KMS-11 (cell line): ENCODE data around the gene AKIP1.
"Not testable (repeated sequence)": the region's sequence is repeated elsewhere in the genome, so short reads cannot be mapped to it uniquely, and the experiment has no call there.

ENCODE experiments used
- H2AFZ ChIP-seq: fragments of 200-600 bp; sonication (generic); 2 replicates; pipeline ENCODE4 v1.6.1; 2016; ENCODE audit warnings: antibody characterized with exemption, mixed run types, low read depth
- H3K27ac ChIP-seq: fragments of 200-600 bp; sonication (generic); 2 replicates; pipeline ENCODE4 v1.6.1; 2016; ENCODE audit warnings: mild to moderate bottlenecking, mixed run types
- H3K27me3 ChIP-seq: fragments of 200-600 bp; sonication (generic); 2 replicates; pipeline ENCODE4 v1.6.1; 2017; ENCODE audit warnings: mild to moderate bottlenecking, low read depth, mixed run types, moderate library complexity; ENCODE audit not compliant: insufficient read depth
- H3K36me3 ChIP-seq: fragments of 200-600 bp; sonication (generic); 2 replicates; pipeline ENCODE4 v1.6.1; 2017; ENCODE audit warnings: mild to moderate bottlenecking, mixed run types; ENCODE audit not compliant: insufficient read depth
- H3K4me1 ChIP-seq: fragments of 200-600 bp; sonication (generic); 2 replicates; pipeline ENCODE4 v1.6.1; 2016; ENCODE audit warnings: mild to moderate bottlenecking, low read depth, mixed run types; ENCODE audit not compliant: poor library complexity, severe bottlenecking
- H3K4me2 ChIP-seq: fragments of 200-600 bp; sonication (generic); 2 replicates; pipeline ENCODE4 v1.7.0; 2016; ENCODE audit warnings: mild to moderate bottlenecking, mixed run types
- H3K4me3 ChIP-seq: fragments of 200-600 bp; sonication (generic); IDR thresholded peaks from 2 replicates; pipeline ENCODE4 v1.6.1; 2017; ENCODE audit warnings: low read depth, low read length, mixed read lengths; ENCODE audit not compliant: insufficient read depth
- H3K79me2 ChIP-seq: fragments of 200-600 bp; sonication (generic); 2 replicates; pipeline ENCODE4 v1.6.1; 2016; ENCODE audit warnings: low read depth, mixed run types; ENCODE audit not compliant: insufficient read depth
- H3K9ac ChIP-seq: fragments of 200-600 bp; sonication (generic); 2 replicates; pipeline ENCODE4 v1.6.1; 2016; ENCODE audit warnings: mild to moderate bottlenecking, mixed run types
- H4K20me1 ChIP-seq: fragments of 200-600 bp; sonication (generic); 2 replicates; pipeline ENCODE4 v1.6.1; 2016; ENCODE audit warnings: mild to moderate bottlenecking, mixed run types; ENCODE audit not compliant: insufficient read depth
- CTCF ChIP-seq: fragments of 200-600 bp; sonication (generic); conservative IDR thresholded peaks from 2 replicates; pipeline ENCODE4 v1.6.1; 2017; ENCODE audit warnings: low read depth, mild to moderate bottlenecking, antibody characterized with exemption, low read length, moderate library complexity, mixed read lengths

AKIP1 gene

GRCh38 chr11:8934742-8935488 lies 23.9 kb downstream of the AKIP1 start:
- Histone ChIP-seq H3K4me2 (no peak overlapping the region), H4K20me1 (no peaks in the 10 kb centered on the region), H3K4me3 (no peak overlapping the region), H2AFZ (no peak overlapping the region), H3K9ac (no peak overlapping the region), H3K27me3 (no peaks in the 10 kb centered on the region), H3K27ac (no peak overlapping the region), H3K36me3 (no peaks in the 10 kb centered on the region), H3K4me1 (no peaks in the 10 kb centered on the region), H3K79me2 (no peaks in the 10 kb centered on the region)
- TF ChIP-seq CTCF: no peak

DNA sequence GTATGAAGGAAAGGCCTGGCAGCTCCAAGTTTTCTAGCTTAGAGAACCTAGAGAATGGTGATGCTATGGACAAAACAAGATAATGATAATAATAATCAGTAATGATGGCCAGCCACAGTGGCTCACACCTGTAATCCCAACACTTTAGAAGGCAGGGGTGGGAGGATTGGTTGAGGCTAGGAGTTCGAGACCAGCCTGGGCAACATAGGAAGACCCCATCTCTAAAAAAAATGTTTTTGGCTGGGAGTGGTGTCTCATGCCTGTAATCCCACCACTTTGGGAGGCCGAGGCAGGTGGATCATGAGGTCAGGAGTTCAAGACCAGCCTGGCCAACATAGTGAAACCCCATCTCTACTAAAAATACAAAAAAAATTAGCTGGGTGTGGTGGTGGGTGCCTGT lies 24.8 kb downstream of the AKIP1 start:
- not testable (repeated sequence) for H3K27me3 ChIP-seq, H3K79me2 ChIP-seq, H3K4me1 ChIP-seq, H3K9ac ChIP-seq, H2AFZ ChIP-seq, H3K36me3 ChIP-seq, H4K20me1 ChIP-seq, H3K4me2 ChIP-seq, H3K27ac ChIP-seq, H3K4me3 ChIP-seq

GRCh38 chr11:8937159-8937558 lies 26.2 kb downstream of the AKIP1 start:
- Histone ChIP-seq H3K79me2 (no peaks in the 10 kb centered on the region), H3K27me3 (no peaks in the 10 kb centered on the region), H4K20me1 (no peaks in the 10 kb centered on the region), H3K36me3 (no peaks in the 10 kb centered on the region), H3K4me1 (no peaks in the 10 kb centered on the region), H3K9ac (no peak overlapping the region), H2AFZ (no peak overlapping the region), H3K4me2 (no peak overlapping the region), H3K27ac (no peak overlapping the region), H3K4me3 (no peak overlapping the region)
- no peak for TF ChIP-seq CTCF

GRCh38 chr11:8937659-8938058 lies 26.7 kb downstream of the AKIP1 start:
- no peak overlapping the region for H3K4me2 ChIP-seq
- no peaks in the 10 kb centered on the region for H3K4me1 ChIP-seq
- H3K36me3 ChIP-seq: no peaks in the 10 kb centered on the region
- TF ChIP-seq CTCF: no peak
- H3K27ac ChIP-seq: no peak overlapping the region
- H3K79me2 ChIP-seq: no peaks in the 10 kb centered on the region
- H3K9ac ChIP-seq: no peak overlapping the region
- no peaks in the 10 kb centered on the region for H4K20me1 ChIP-seq
- H2AFZ ChIP-seq: no peak overlapping the region
- no peak overlapping the region for H3K4me3 ChIP-seq
- no peaks in the 10 kb centered on the region for H3K27me3 ChIP-seq

- no peak overlapping the region for H2AFZ ChIP-seq
- H3K4me3 ChIP-seq: no peak overlapping the region
- H3K27ac ChIP-seq: no peak overlapping the region
- TF ChIP-seq CTCF: no peak
- H4K20me1 ChIP-seq: no peaks in the 10 kb centered on the region
- H3K4me2 ChIP-seq: no peak overlapping the region
- no peak overlapping the region for H3K9ac ChIP-seq
- no peaks in the 10 kb centered on the region for H3K36me3 ChIP-seq
- H3K79me2 ChIP-seq: no peaks in the 10 kb centered on the region
- H3K27me3 ChIP-seq: no peaks in the 10 kb centered on the region
- H3K4me1 ChIP-seq: peaks cover 3% of the 10 kb centered on the region
These were observed 30.5 kb downstream of the AKIP1 start for GRCh38 chr11:8941341-8942103.
